NCI-H2227 (cell line): Measurements from ENCODE around the gene MOCOS.
A peak's percentile ranks its signal among the peaks of the same experiment; 100 is the strongest.

Experiments
- DNase-seq: peaks from one replicate; lab custom pipeline; 2025; ENCODE audit not compliant: unreplicated experiment; lab: John Stamatoyannopoulos, UW

MOCOS gene

DNA sequence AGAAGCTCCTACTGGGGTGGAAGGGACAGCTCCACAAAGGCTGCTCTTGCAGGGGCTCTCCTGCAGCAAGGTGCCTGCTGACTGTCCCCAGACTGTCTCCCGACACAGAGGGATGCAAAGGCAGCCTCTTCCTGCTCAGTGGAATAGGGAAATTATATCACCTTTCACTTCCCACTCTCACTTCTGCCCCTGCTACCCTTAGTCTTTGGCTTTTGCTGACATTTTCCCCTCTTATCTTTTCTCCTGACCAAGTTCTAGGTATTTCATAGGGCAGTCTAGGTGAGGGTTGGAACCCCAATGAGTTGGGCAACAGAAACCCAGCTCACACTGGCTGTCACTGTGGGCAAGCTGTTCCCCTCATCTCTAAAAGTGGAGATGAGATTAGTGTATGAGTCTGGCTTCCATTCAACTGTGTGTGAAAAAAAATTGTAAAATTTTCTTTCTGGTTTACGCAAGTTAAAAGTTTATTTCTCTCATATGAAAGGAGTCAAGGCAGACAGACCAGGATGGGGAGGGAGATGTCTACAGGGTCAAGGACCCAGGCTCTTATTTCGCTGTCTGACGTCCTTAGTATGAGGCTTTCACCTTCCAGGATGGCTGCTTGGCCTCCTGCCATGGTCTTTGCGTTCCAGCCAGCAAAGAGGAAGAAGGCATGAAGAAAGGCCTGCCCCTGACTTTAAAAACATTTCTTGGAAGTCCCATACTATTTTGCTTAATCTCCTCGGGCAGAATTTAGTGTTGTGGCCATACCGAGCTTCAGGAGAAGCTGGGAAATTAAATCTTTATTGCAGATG is 7.5 kb upstream of the MOCOS start:
- DNase-seq: no peak

- DNase-seq: no peak
These were observed 5.9 kb upstream of the MOCOS start for GRCh38 chr18:36181441-36181840.

- DNase-seq: no peak
These were observed 5.3 kb upstream of the MOCOS start for GRCh38 chr18:36181898-36182506.

- DNase-seq: no peak
These were observed 4.3 kb upstream of the MOCOS start for GRCh38 chr18:36183033-36183432.

DNA sequence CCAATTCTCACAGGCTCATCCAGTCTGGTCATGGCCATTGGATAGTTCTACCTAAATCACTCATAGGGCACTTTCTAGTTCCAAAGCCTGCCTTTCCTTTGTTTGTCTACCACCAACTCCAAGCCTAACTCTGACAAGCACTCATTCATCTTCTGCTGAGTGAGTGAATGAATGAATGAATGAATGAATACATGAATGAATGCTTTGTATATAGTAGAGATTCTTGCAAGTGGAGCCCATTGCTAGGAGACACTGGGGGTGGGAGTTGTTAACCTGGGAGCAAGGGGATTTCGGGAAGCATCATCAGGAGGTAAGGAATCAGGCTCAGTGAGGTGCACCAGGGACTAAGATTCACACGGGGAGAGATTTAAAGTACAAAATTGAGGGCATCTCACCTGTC is 3.3 kb upstream of the MOCOS start:
- no peak for DNase-seq

GRCh38 chr18:36185157-36185556 is 2.1 kb upstream of the MOCOS start:
- DNase-seq: no peak

DNA sequence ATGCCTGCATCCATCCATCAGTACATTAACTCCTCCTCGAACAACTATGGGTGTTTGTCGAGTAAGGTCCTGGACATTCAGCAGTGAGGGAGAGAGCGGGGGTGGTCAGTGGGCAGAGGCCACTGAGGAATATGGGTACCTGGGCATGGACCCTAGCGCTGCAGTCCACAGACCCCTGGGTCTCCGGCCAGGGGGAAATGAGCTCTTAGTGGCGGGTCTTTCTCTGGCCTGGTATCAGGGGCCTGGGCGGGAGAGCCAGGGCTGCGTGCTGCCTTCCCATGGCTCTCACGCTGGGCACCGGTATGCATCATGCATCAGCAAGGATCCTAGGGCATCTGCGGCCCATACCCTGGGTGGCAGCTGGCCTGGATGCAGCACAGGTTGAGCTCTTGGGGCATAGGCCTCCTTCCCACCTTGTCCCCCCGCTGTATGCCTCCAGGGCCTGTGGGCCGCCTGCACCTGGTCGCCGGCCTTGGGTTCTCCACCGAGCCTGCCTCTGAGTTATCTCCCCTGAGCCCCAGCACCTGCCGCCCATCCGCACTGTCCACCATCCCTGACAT is 1.3 kb upstream of the MOCOS start:
- no peak for DNase-seq

- DNase-seq: peak; percentile 32
These were observed 670 bp upstream of the MOCOS start for GRCh38 chr18:36186461-36187192.

- DNase-seq: no peak
These were observed 777 bp downstream of the MOCOS start for GRCh38 chr18:36187826-36188721.

DNA sequence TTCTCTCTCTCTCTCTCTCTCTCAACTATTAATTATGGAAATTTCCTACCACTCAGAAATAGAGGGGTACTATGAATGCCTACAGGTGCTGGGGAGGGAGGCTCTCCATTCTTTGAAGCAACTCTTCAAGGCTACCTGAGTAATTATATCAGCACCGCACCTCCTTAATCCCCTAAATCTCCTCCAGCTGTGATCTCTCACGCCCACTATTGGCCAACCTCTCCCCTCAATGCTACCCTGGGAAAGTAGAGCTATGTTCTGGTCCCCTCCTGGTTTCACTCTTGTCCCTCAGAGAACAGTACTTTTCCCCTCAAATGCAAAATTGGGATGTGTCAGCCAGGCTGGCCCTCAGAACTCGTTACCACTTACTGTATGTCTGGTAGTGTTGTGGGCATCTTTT is 1.6 kb downstream of the MOCOS start:
- DNase-seq: no peak

DNA sequence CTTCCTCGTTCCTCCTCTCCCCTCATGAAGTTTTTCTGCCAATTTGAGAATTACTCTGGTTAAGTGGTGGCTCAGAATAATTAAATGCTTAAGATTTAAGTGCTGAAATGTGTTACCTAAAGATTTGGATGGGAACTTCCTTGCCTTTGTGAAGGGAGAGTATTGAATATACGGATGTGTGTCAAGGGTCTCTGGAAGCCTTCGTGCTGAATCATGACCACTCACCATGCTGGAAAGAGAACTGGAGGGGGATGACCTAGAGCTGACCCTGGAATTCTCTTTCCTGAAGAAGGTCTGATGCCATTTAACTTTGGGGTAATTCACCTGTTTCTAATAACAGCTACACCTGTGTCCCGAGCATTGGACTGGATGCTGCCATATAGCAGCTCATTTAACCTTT is 2.2 kb downstream of the MOCOS start:
- no peak for DNase-seq

DNA sequence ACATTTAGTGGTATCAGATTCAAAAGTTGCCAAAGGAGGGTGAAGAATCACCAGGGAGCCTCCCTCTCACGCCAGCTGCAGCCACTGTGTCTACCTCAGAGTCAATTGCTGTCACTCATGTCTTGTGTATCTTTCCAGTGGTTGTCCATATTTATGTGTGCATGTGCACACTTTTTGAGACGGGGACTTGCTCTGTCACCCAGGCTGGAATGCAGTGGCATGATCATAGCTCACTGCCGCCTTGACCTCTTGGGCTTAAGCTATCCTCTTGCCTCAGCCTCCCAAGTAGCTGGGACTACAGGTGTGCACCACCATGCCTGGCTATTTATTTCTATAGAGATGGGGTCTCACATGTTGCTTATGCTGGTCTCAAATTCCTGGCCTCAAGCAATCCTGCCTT is 4.0 kb downstream of the MOCOS start:
- no peak for DNase-seq

DNA sequence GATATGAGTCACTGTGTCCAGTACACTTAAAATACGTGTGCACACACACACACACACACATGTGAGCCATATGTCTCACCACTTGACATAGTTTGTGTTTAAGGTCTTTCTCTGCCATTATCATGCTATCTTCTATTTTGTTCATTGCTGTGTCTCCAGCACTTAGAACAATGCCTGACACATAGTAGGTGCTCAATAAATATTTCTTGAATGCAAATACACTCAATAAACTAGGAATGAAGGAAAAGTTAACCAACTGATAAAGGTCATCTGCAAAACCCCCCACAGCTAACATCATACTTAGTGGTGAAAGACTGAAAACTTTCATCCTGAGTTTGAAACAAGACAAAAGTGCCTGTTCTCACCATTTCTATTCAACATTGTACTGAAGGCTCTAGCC is 4.4 kb downstream of the MOCOS start:
- DNase-seq: no peak

DNA sequence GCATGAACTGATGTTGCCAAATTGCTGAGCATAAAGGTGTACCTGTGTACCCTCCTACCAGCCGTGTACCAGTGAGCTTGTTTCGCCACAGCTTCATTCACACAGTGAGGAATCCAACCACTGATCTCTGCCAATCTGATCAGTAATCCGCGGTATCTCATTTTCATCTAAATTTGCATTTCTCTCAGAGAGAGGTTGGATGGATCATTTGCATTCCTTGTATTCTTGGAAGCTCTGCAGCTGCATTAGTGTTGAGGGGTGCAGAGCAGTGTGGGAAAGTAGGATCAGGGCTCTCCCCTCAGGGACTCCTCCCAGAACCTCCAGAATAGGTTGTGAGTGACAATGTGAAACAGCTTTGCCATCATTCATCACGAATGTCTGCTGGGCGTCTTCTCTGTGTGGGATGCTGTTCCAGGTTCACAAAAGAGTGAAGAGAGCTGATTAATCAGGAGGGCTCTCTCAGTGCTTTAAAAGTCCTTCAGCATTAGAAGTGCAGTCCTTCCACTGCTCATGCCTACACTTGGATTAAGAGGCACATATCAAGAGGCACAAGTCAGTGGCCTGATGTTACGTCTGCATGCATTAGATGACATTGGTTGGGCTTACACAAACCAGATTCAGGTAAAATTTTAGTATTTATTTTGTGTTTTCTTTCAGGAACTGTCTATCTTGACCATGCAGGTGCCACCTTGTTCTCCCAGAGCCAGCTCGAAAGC is 7.5 kb downstream of the MOCOS start:
- DNase-seq: no peak

- DNase-seq: no peak
These were observed 8.3 kb downstream of the MOCOS start for GRCh38 chr18:36195427-36196122.

- peak; percentile 59 for DNase-seq
These were observed 9.1 kb downstream of the MOCOS start for GRCh38 chr18:36196238-36196995.

DNA sequence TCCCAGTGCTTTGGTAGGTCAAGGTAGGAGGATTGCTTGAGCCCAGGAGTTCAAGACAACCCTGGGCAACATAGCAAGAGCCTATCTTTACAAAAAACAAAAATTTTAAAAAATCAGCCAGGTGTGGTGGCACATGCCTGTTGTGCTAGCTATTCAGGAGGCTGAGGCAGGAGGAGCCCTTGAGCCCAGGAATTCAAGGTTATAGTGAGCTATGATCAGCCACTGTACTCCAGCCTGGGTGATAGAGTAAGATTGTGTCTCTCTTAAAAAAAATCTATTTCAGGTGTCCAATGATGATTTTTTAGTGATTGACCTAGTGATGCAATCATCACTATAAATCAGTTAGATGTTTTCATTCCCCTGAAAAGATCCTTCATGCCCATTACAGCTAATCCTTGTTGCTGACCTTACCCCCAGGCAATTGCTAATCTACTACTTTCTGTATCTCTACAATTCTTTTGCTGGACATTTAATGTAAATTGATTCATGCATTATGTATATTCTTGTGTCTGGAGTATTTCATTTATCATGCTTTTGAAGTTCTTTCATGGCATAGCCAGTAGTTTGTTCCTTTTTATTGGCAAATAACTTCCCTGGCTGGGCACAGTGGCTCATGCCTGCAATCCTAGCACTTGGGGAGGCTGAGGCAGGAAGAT is 10.3 kb downstream of the MOCOS start:
- DNase-seq: no peak

- DNase-seq: no peak
These were observed 12.5 kb downstream of the MOCOS start for GRCh38 chr18:36199691-36200295.
